GM18868 (cell line): Measurements from ENCODE around the gene KDM7A.

Experiments used
- ATAC-seq: cut with Tn5 transposase; IDR thresholded peaks from one replicate; pipeline ENCODE4 v1.9.1; 2021; ENCODE audit warnings: mild to moderate bottlenecking, moderate library complexity; ENCODE audit not compliant: unreplicated experiment

Gene KDM7A

DNA sequence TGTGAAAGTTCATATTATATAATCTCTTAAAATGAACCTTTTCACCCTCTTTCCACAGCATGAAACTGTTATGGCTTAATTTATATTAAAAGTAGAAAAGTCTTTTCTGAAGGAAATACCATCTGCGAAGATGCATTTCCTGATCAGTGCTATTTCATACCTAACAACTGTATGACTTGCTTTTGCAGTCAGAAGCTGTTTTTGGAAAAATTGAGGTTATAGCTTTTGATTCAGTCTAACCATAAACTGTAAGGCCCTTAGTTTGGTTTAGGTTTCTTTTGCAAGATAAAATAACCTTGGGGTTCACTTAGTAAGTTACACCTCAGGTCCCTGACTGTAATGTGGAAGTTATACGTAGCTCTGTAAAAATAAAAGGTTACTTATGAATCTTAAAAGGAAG is 91.3 kb downstream of the KDM7A start:
- ATAC-seq = no peak

GRCh38 chr7:140084972-140085371 is 91.8 kb downstream of the KDM7A start:
- ATAC-seq = peak; percentile 96

DNA sequence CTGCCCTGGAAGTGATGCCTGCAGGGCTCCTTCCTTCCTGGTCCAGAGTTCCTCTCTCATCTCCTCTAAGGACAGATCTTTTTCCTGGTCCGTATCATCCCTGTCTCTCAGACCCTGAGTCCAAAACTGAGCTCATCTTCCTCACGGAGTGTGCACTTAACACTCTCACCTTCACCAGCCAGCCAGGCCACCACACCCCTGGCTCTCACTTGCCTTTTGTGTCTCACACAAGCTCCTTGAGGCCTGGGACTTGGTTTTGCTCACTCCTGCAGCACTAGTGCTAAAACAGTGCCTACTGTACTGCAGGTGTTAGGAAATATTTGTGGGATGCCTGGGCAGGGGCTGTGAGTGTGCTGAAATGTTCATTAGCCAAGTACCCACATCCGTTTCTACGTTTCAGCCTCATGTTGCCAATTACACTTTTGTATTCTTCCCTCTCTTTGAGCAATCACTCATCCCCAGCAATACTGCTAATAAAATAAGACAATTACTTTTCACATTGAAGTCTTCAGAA is 92.6 kb downstream of the KDM7A start:
- ATAC-seq = no peak

GRCh38 chr7:140082770-140083169 is 94.0 kb downstream of the KDM7A start:
- no peak for ATAC-seq

DNA sequence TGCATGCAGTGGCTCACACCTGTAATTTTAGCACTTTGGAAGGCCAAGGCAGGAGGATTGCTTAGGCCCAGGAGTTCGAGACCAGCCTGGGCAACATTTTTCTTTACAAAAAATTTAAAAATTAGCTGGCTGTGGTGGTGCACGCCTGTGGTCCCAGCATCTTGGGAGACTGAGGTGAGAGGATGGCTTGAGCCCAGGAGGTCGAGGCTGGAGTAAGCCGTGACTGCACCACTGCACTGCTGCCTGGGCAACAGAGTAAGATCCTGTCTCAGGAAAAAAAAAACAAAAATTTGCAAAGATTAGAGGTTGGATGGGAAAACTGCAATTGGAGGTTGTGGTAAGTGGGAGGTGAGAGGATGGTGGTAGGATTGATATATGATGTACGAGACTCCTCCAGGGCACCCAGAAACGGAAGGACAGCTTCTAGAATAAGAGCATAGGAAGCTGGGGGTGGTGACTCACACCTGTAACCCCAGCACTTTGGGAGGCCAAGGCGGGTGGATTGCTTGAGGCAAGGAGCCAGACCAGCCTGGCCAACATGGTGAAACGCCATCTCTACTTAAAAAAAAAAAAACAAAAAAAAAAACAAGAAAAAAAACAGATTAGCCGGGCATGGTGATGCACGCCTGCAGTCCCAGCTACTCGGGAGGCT is 94.9 kb downstream of the KDM7A start:
- ATAC-seq = no peak

GRCh38 chr7:140080919-140081318 is 95.9 kb downstream of the KDM7A start:
- no peak for ATAC-seq

GRCh38 chr7:140079121-140079536 is 97.7 kb downstream of the KDM7A start:
- ATAC-seq = no peak

DNA sequence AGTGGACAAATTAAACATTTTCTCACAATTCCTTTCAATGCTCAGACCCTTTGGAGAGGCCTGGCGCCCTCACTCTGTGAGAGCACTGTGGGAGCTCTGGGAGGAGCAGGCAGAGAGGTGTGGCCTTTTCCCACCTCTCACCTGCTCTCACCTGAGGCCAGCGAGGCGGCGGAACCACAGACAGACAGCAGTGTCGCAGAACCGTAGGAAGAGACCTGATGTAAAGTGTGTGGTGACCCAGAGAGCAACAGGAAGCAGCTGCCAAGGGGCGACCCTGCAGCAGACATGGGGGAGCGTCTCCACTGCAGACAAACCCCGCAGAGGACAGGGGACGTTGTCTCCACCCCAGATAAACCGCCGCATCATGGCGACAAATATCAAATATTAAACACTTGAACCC is 98.4 kb downstream of the KDM7A start:
- ATAC-seq = no peak

- ATAC-seq = no peak
Observed at GRCh38 chr7:140074780-140075179, 102.0 kb downstream of the KDM7A start.

GRCh38 chr7:140070546-140070945 is 106.2 kb downstream of the KDM7A start:
- no peak for ATAC-seq

DNA sequence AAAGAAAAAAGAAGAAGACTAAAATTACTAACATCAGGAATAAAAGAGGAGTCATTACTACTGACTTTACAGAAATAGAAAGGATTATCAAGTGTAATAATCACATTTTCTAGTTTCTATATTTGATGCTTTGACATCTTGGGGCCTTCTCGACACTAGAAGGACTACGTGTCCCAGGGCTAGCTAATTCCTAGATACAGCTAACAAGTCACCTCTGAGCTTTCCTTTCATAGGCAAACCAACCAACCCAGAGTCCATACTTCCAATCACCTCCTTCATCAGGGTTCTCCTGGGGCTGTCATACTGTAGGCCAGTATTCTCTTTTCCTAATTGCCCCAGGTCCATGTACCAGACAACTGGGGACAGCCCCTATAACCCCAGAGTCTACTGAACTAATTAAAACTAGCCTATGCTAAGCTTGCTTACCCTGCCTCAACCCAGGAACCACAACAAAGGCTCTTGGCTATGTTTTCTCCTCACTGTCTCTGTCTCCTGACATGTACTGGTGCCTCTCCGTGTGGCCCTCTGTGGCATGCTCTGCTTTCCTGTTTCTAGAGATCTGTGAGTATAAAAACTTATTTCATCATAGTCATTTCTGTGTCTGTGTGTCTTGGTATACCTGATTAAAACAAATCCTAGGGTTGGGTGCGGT is 107.4 kb downstream of the KDM7A start:
- no peak for ATAC-seq

GRCh38 chr7:140068033-140068432 is 108.8 kb downstream of the KDM7A start:
- ATAC-seq = no peak

DNA sequence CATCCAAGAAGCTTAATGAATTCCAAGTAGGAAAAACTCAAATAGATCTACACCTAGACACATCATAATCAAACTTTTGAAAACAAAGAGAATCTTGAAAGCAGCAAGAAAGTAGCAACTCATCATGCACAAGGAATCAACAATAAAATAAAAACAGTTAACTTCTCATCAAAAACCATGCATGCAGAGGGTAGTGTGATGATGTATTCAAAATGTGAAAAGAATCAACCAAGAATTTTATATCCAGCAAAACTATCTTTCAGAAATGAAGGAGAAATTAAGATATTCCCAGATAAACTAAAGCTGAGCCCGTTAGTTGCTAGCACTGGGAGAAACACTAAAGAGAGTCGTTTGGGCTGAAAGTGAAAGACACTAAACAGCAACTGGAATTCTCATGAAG is 109.7 kb downstream of the KDM7A start:
- no peak for ATAC-seq

GRCh38 chr7:140062528-140063299 is 114.1 kb downstream of the KDM7A start, which contains the start of gene PARP12:
PARP12 (minus strand) TSS chr7:140062951; CDS start chr7:140062847, 104 bp downstream.
- ATAC-seq = peak; percentile 92

GRCh38 chr7:140062118-140062527 is 114.7 kb downstream of the KDM7A start:
- ATAC-seq = peak; percentile 29

GRCh38 chr7:140061607-140061930 is 115.2 kb downstream of the KDM7A start:
- ATAC-seq = no peak

DNA sequence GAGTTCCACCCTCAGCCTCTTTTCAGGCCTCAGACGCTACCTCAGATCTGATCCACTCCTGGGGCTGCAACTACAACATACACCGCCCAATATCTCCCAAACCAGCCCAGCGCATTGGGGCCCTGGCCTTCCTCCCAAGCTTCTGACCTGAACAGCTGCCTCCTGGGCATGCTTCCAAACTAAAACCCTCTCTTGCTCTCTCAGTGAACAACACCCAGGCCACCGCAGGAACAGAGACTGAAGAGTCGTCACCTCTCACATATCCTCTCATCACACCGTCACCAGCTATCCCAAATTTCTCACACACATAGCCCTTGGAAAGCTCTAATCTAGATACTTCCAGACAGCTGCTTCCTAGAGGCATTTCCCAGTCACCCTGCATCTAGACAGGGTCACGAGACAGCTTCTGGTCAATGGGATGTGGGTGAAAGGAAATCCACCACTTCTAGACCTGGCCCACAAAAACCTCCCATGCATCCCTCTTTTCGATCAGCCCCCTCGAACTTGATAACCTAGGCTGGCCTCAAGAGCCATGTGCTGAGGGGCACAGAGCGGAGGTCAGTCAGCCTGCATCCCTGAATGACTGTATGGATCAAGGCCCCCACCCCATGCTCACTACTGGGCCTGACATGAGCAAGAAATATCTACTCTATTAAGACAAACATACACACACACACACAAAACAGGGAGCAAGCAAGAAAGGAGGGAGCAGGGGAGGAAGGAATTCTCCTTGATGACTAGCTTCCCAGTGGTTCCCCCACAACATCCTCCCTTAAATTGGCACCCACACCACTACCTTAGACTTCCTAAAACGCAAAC is 115.8 kb downstream of the KDM7A start:
- no peak for ATAC-seq

GRCh38 chr7:140060243-140060630 is 116.5 kb downstream of the KDM7A start:
- ATAC-seq = no peak

DNA sequence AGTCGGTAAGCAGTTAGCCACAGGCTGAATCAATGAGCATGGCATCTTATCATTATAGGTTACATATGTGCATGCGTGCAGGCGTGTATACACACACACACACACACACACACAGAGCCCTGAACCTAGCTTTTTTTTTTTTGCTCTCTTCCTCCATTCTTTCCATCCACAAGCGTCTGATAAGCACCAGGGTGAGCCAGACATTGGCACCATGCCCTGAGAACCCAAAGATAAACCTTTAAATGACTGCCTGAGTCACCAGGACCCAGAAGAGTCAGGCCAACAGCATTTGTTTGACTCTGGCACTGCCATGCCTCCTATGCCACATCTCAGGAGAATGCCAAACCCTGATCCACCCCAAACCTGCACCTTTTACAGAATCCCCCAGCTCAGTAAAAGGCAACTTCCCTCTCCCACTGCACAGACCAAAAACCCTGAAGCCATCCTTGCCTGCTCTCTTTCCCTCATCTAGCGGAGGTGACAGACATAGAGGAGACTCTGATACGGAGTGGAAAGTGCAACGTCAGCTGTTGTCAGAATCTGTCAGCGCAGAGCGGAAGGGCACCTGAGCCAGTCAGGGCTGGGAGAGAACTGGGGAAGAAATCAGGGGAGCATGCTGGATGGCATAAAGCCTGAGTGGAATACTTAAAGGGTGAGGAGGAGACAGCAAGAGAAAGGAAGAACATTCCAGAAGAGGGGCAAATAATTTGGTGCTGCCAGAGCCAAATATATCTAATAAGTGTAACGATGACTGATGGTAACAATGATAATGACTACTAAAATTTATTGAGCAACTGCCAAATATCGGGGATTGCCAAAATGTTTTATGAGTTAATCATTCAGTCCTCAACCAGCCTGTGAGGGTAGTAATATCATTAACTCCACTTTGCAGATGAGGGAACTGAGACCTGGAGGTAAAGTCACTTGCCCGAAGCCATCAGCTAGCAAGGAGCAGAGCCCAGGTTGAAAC is 117.2 kb downstream of the KDM7A start:
- ATAC-seq = no peak

GRCh38 chr7:140058517-140058916 is 118.3 kb downstream of the KDM7A start:
- ATAC-seq = no peak
